HG02798 (cell line): ENCODE results near the gene MMP28.

Source experiments
- ATAC-seq: cut with Tn5 transposase; IDR thresholded peaks from one replicate; pipeline ENCODE4 v1.9.1; 2021; ENCODE audit warnings: mild to moderate bottlenecking; ENCODE audit not compliant: unreplicated experiment, poor library complexity

Gene MMP28

GRCh38 chr17:35729405-35729833 is 66.0 kb downstream of the MMP28 start:
- no peak for ATAC-seq

DNA sequence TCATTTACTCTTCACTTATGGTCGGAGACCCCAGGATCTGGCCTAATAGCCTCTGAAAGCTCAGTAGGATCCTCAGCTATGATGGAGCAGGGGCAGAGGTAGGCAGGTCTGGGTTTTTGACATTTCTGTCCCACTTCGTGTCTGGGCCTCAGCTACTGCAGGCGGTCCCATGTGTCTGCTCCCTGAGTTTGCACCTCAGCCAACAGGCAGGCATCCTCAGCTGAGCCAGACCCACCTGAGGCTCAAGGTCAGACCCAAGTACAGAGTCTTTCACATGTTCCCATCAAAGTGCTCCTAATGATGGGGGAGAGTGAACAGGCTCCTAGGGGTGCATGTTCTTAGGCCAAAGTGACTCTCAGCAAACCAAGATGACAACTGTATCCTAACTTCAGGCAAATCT is 66.9 kb downstream of the MMP28 start:
- ATAC-seq, result no peak

GRCh38 chr17:35727635-35728034 is 67.8 kb downstream of the MMP28 start:
- no peak for ATAC-seq

DNA sequence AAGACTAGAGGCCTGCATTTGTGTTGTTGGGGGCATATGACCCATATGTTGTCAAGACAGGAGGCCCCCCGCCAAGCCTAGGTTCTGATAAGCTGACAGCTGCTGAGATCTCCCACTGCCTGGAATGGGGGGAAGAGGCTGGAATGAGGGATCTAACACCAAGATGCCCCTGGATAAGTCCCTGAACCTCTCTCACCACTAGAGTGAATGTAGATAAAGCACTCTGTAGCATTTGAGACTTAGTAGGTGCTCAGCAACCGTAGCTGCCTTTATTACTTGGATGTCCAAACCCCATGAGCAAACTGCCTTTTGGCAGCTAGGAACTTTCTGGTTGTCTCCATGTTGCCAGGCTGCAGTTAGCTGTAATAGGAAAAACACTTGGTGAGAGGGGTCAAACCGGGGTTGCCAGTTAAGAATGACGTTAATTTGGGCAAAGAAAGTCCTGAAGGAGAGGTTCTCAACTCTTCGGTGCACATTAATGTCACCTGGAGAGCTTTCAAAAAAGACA is 68.4 kb downstream of the MMP28 start:
- ATAC-seq, result no peak

DNA sequence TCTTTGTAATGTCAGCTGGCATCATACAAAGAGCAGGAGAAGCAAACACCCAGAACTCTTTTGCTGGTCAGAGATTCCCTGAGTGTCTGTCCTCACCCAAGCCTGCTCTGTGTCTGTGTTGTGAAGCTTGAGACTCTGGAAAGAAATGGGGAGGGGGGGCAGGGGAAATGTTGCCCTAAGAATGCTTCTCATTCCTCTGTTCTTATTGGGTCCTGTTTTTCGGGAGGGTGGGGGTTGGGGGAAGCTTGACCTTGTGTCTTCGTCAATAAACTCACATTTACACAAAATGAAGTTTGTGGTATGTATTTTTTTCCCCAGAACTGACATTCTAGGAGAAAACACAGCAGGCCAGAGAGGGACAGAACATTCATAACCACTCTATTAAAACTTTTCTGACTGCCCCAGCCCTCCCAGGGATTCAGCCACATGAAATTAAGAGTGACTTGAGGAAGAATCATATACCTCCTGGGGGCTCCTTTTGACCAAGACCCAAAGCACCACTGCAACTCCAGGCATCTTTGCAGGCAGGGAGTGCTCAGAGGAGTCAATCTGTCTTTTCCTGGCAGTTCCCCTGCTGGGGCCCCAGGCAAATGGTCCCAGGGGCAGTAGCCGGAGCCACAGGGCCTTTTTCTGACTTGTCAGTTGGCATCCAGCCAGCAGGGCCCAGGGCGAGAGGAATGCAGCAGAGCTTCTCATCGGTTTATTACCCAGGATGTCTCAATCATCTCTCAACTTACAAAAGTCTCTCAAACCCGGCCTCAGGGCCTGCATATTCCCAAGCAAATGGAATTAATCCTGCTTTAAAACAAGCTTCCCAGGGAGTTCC is 69.1 kb downstream of the MMP28 start:
- no peak for ATAC-seq

GRCh38 chr17:35725802-35726126 is 69.7 kb downstream of the MMP28 start:
- ATAC-seq, result no peak

DNA sequence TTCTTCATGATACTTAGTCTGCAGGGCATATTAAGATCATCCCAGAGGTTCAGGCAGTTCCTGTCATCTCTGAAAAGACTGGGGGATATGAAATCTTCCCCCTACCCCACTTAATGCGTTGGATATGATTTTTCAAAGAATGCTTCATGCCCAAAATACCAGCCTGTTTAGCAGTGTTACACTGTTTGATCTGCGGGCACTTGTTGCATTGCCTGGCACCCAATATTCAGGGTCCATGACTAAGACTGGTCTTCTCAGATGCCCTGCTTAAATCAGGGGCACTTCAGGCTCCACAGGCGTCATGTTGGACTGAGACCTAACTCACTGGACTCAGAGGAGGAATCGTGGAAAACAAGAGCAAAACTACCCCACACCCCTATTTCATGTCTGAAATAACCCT is 70.4 kb downstream of the MMP28 start:
- ATAC-seq, result no peak

GRCh38 chr17:35723735-35724134 is 71.7 kb downstream of the MMP28 start:
- ATAC-seq, result no peak

DNA sequence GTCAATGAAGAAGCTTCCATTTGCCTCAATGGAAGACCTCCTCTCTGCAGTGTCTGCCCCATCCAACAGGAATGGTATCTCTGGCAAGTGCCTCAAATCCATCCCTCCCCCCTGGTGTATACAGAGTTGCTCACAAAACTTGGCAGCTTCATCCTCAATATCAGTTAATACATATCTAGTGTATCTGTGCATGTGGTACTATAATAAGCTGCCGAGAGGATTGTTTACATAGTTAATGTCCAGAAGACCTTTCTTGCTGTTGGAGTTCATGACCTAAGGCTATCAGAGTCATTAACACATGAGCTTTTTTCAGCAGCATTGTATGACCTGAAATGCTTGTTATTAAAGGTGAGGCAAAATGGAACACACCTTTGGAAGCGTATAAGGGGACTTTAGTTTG is 78.0 kb downstream of the MMP28 start:
- ATAC-seq, result no peak

GRCh38 chr17:35716897-35717465 is 78.5 kb downstream of the MMP28 start:
- ATAC-seq, result no peak

DNA sequence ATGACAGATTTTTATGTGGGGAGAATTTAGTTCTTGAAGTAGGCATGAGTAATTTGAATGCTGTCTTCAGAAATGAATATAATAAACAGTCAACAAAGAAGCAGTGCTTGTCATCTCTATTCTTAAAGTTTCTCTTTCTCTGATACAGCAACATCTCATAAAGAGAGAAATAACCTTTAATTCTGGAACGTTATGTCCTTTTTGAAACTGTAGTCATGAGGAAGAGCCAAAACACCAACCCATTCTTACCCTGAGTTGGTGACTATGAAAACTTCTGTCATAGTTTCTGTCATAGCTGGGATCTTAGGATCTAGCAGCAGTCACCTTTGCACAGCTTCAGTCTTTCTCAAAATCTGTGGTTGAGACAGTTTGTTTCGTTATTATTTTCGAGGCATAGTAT is 79.3 kb downstream of the MMP28 start:
- no peak for ATAC-seq
